PC-9 (cell line): ENCODE results near the gene ESPNL. TPM values are rescaled to one million over a fixed set of nuclear protein-coding genes. Genes with fewer than 3 reads are reported as not detected.

Experiments used
- BruUV-seq: library from RNA; stranded (reverse); fragments of 400-500 nt; replicated peaks from 2 replicates; lab custom pipeline; 2021; lab: Mats Ljungman, UMichigan
- CTCF ChIA-PET: fragments of 300-600 bp; sonication (Branson Sonifier 250); formaldehyde crosslinking; loops from one replicate; lab custom pipeline; 2022; ENCODE audit warnings: antibody characterized with exemption; lab: Charles Lee
- POLR2A ChIA-PET: fragments of 300-600 bp; sonication (Branson Sonifier 250); formaldehyde crosslinking; loops from one replicate; lab custom pipeline; 2022; ENCODE audit warnings: antibody characterized with exemption; ENCODE audit not compliant: unreplicated experiment; lab: Charles Lee
- DNase-seq, 2 experiments: peaks; one replicate each; pipeline versions ENCODE4 v3.0.0 to v3.0.0-alpha.2; 2015 to 2022; ENCODE audit warnings: mixed read lengths in 1 of 2
- H2AFZ ChIP-seq: fragments of 200-600 bp; sonication (generic); 2 replicates; pipeline ENCODE4 v1.8.1; 2017; ENCODE audit warnings: antibody characterized with exemption
- H3F3A ChIP-seq: fragments of 200-600 bp; sonication (generic); 2 replicates; pipeline ENCODE4 v1.8.1; 2017; ENCODE audit warnings: antibody characterized with exemption, mild to moderate bottlenecking, low read depth; ENCODE audit not compliant: insufficient read depth
- H3K27ac ChIP-seq: fragments of 200-600 bp; sonication (generic); 2 replicates; pipeline ENCODE4 v1.6.1; 2016; ENCODE audit warnings: mixed run types
- H3K27me3 ChIP-seq: fragments of 200-600 bp; sonication (generic); 2 replicates; pipeline ENCODE4 v1.6.1; 2016; ENCODE audit warnings: low read depth, mixed run types; ENCODE audit not compliant: insufficient read depth
- H3K36me3 ChIP-seq: fragments of 200-600 bp; sonication (generic); 2 replicates; pipeline ENCODE4 v1.6.1; 2016; ENCODE audit warnings: low read depth, mixed run types
- H3K4me1 ChIP-seq: fragments of 200-600 bp; sonication (generic); replicated peaks from 2 replicates; pipeline ENCODE4 v1.6.1; 2016; ENCODE audit warnings: mixed run types; ENCODE audit not compliant: insufficient read depth
- H3K4me2 ChIP-seq: fragments of 200-600 bp; sonication (generic); 2 replicates; pipeline ENCODE4 v1.6.1; 2017; ENCODE audit warnings: mixed run types
- H3K4me3 ChIP-seq: fragments of 200-600 bp; sonication (generic); 2 replicates; pipeline ENCODE4 v1.6.1; 2016; ENCODE audit warnings: mixed run types
- H3K79me2 ChIP-seq: fragments of 200-600 bp; sonication (generic); 2 replicates; pipeline ENCODE4 v1.6.1; 2017; ENCODE audit warnings: low read depth, mixed run types
- H3K9me2 ChIP-seq: fragments of 200-600 bp; sonication (generic); 2 replicates; pipeline ENCODE4 v1.8.1; 2017; ENCODE audit warnings: mild to moderate bottlenecking; ENCODE audit not compliant: insufficient read depth
- H3K9me3 ChIP-seq: fragments of 200-600 bp; sonication (generic); 2 replicates; pipeline ENCODE4 v1.8.1; 2016; ENCODE audit warnings: low read depth; ENCODE audit not compliant: insufficient read depth
- H4K20me1 ChIP-seq: fragments of 200-600 bp; sonication (generic); 2 replicates; pipeline ENCODE4 v1.8.1; 2017; ENCODE audit not compliant: insufficient read depth
- CTCF ChIP-seq: fragments of 200-600 bp; sonication (generic); conservative IDR thresholded peaks from 2 replicates; pipeline ENCODE4 v1.6.1; 2017; ENCODE audit warnings: mixed run types, antibody characterized with exemption, mild to moderate bottlenecking, moderate library complexity
- EZH2 ChIP-seq: fragments of 200-600 bp; sonication (generic); IDR thresholded peaks from 2 replicates; pipeline ENCODE4 v1.8.0; 2017; ENCODE audit warnings: antibody characterized with exemption, low read depth
- intact Hi-C: fragments of 100-400 bp; cut with micrococcal nuclease; formaldehyde crosslinking; loops from one replicate; pipeline ENCODE4 v1.10.0; 2022; ENCODE audit not compliant: unreplicated experiment
- total RNA-seq: library from RNA; stranded (reverse); gene quantifications from 2 replicates; pipeline ENCODE4 v1.2.3, GENCODE V29; 2021

The ESPNL gene
- total RNA-seq, 1 experiment from 2014 or later, result 1.1 TPM

DNA sequence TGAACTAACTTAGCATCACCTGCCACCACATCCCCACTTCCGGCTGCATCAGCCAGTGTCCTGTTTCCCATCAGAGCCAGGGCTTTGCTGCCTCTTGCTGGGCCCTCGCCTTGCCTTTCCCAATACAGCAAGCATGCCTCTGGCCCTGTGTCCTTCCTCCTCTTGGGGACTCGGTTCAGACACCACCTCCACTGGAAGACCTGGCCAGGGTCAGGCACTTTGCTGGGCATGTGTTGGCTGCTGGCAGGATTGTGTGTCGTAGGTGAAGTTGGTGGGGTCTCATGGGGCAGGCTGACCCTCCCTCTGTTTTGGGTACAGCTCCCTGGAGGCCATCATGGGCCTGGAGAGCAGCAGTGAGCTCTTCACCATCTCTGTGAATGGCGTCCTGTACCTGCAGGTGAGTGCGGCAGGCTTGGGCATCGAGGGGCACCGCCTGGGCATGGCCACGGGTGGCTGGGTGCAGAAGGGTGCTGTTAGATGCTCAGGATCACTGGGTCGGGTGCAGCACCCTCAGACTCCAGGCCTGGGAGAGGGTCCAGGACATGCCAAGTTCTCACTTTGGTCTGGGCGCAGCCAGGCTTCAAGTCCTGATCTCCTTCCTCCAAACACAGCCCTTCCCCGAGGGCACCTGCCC, 65.3 kb downstream of the ESPNL start:
- Histone ChIP-seq H3K9me2 (no peaks in the 10 kb centered on the region), H3K4me3 (no peak overlapping the region), H4K20me1 (no peaks in the 10 kb centered on the region), H3K36me3 (peaks cover 8% of the 10 kb centered on the region; the same call in 1 of the 2 replicates), H3F3A (peaks cover 31% of the 10 kb centered on the region), H3K4me1 (peaks cover 21% of the 10 kb centered on the region), H3K27me3 (no peaks in the 10 kb centered on the region), H3K9me3 (no peaks in the 10 kb centered on the region), H3K27ac (no peak overlapping the region), H2AFZ (no peak overlapping the region), H3K79me2 (no peaks in the 10 kb centered on the region), H3K4me2 (no peak overlapping the region)
- CTCF ChIA-PET, result no interaction called here
- POLR2A ChIA-PET, result no interaction called here
- TF ChIP-seq EZH2 (no peak), CTCF (no peak)
- BruUV-seq, result no TSS peak
- DNase-seq, result no peak
- intact Hi-C loops, result no loop called here

GRCh38 chr2:238166391-238167343, 66.5 kb downstream of the ESPNL start:
- H3K9me3 ChIP-seq, result no peaks in the 10 kb centered on the region
- ChIA-PET CTCF (no interaction called here), POLR2A (no interaction called here)
- H3K4me2 ChIP-seq, result no peak overlapping the region
- no peaks in the 10 kb centered on the region for H3K9me2 ChIP-seq
- DNase-seq, result no peak
- H4K20me1 ChIP-seq, result no peaks in the 10 kb centered on the region
- no peak overlapping the region for H3K4me3 ChIP-seq
- H3K36me3 ChIP-seq, result peaks cover 13% of the 10 kb centered on the region; the same call in 1 of the 2 replicates
- H2AFZ ChIP-seq, result no peak overlapping the region
- H3K4me1 ChIP-seq, result peaks cover 26% of the 10 kb centered on the region
- no TSS peak for BruUV-seq
- H3K27ac ChIP-seq, result no peak overlapping the region
- H3K27me3 ChIP-seq, result no peaks in the 10 kb centered on the region
- intact Hi-C loops, result no loop called here
- no peaks in the 10 kb centered on the region for H3K79me2 ChIP-seq
- TF ChIP-seq CTCF (no peak), EZH2 (no peak)
- peaks cover 43% of the 10 kb centered on the region for H3F3A ChIP-seq

GRCh38 chr2:238167344-238167715, 67.2 kb downstream of the ESPNL start:
- peaks cover 14% of the 10 kb centered on the region; the same call in 1 of the 2 replicates for H3K36me3 ChIP-seq
- no peak overlapping the region for H3K27ac ChIP-seq
- no peaks in the 10 kb centered on the region for H4K20me1 ChIP-seq
- no peaks in the 10 kb centered on the region for H3K79me2 ChIP-seq
- intact Hi-C loops, result no loop called here
- no peak for DNase-seq
- no TSS peak for BruUV-seq
- TF ChIP-seq EZH2 (no peak), CTCF (no peak)
- H3K4me1 ChIP-seq, result peaks cover 26% of the 10 kb centered on the region
- ChIA-PET POLR2A (interaction anchor here (0.6 kb wide), 1 partner anchor 302 kb away, joined by 3 read pairs; no protein-coding TSS in a partner anchor), CTCF (no interaction called here)
- no peaks in the 10 kb centered on the region for H3K9me3 ChIP-seq
- H3F3A ChIP-seq, result peaks cover 47% of the 10 kb centered on the region
- H3K9me2 ChIP-seq, result no peaks in the 10 kb centered on the region
- no peaks in the 10 kb centered on the region for H3K27me3 ChIP-seq
- H3K4me2 ChIP-seq, result no peak overlapping the region
- no peak overlapping the region for H3K4me3 ChIP-seq
- H2AFZ ChIP-seq, result no peak overlapping the region
